GM18907 (cell line): ENCODE measurements around the gene SYNJ2.

ENCODE experiments used
- ATAC-seq: cut with Tn5 transposase; IDR thresholded peaks from one replicate; pipeline ENCODE4 v1.9.1; 2021; ENCODE audit warnings: mild to moderate bottlenecking, moderate library complexity; ENCODE audit not compliant: unreplicated experiment

Gene SYNJ2

DNA sequence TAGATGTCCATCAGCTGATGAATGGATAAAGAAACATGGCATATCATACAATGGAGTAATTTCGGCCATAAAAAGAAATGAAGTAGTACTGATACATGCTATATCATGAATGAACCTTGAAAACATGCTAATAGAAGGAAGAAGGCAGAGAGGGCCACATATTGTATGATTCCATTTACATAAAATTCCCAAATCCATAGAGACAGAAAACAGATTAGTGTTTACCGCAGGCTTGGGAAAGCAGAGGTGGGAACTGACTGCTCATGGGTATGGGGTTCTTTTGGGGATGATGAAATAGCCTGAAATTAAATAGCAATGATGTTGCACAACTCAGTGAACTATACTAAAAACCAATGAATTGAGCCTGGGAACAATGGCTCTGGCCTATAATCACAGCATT lies 128.1 kb downstream of the SYNJ2 start:
- ATAC-seq, result no peak

DNA sequence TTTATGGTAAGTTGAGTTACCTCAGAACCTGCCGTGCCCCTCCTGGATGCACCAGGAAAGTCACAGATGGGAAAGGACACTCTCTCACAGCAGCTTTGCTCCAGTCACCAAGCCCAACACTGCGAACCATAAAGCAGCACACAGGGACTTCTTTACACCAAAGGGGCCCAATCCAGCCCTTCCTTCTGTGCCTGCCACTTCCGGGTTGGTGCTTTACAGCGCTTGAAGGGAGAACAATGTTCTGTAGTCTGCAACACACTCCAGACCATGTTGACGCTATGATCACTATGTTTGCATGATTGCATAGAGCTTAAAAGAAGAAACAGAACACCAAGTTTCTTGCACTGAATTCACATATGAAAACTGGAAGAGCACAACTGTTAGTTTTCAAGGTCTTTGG lies 129.3 kb downstream of the SYNJ2 start:
- no peak for ATAC-seq

DNA sequence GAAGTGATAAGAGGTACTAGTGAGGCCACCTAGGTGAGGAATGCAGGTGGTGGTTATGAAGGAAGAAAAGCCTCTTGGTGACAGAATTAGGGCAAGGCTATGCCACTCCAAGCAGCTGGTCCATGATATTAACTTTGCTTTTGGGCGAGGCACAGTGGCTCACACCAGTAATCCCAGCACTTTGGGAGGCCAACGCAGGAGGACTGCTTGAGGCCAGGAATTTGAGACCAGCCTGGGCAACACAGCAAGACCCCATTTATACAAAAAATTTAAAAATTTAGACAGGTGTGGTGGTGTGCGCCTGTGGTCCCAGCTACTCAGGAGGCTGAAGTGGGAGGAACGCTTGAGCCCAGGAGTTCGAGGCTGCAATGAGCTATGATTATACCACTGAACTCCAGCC lies 130.3 kb downstream of the SYNJ2 start:
- ATAC-seq, result no peak

DNA sequence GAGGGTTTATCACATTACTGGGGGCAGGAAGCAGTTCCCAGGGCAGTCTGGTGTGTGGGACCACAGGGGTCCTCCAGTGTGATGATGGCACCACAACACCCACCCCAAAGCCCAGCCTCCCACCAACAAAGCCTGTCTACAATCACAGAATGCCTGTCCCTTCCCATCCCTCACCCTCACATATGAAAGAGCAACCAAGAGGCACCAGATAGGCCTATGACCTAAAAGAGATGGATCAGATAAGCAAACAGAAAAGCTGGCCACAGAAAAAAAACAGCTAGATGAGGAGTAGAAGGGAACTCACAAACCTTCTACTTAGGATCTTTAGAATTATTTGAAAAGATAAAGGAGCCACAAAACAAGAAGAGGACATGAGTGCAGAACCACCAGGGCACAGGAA lies 132.1 kb downstream of the SYNJ2 start:
- no peak for ATAC-seq

DNA sequence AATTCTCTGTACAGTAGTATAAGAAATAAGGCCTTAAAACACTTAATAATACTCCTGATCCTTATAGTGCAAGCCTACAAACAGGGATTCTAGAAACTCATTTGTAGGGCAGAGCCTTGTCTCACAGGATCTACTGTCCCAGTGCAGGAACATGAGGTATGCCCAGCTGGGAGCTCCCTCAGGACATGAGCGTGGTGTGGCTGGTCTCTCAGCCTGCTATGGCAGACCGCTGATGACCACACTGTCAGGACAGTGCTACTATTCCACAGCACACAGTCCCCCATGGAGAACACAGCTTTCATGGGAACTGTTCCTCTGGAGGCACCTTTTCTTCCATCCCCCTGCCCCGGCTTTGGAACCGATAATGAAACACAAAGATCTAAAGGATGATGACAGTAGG lies 133.4 kb downstream of the SYNJ2 start:
- no peak for ATAC-seq

DNA sequence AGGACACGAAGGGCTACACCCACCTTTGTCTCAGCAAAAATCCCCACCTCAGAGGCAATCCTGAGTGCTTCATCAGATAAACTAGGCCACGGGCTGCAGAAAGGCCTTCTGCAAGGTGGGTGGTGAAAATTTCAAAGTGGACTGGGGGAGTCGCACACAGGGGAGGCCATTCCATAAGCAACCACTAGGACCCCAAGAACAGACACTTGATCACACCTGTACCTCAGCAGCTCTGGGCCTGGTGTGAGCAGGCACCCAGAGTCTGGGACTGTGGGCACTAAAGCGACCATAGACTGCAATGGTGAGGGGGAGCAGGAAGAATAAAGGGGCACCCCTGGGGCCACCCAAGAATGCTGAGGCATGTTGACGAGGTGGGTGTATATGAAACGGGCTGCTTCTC lies 133.8 kb downstream of the SYNJ2 start:
- ATAC-seq, result no peak

DNA sequence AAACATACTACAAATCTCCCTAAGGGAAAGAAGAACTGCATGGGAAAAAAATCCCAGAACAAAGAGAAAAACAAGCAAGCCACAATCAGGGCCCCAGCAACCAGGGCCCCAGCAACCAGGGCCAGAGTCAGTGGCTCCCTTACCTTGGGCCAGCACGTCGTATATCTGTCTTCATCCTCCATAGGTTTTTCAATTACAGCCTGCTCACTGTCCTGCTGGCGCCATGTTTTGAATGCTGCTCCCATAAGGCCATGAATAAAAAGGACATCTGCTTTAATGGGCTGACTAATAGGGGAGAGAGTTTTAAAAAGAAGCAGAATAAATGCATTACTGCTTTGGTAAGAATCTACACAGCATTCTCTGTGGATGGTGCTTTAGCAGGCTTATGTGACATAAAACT lies 137.2 kb downstream of the SYNJ2 start:
- ATAC-seq, result no peak

DNA sequence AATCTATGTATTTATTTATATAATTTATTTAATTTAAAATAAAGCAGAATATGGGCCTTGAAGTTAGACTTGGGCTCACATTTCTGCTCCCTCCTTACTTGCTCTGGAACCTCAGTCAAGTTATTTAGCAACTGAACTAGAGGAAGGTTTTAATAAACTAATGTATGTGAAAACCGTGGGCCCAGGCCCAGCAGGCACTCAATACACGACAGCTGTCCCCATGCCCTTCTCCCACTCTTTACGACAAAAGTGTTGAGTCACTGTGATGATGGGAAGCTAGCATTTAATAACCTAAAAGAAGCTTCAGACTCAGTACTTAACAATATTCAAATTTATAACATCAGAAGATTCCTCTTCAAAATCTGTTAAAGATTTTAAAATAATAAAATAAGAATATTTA lies 139.7 kb downstream of the SYNJ2 start:
- ATAC-seq, result no peak

DNA sequence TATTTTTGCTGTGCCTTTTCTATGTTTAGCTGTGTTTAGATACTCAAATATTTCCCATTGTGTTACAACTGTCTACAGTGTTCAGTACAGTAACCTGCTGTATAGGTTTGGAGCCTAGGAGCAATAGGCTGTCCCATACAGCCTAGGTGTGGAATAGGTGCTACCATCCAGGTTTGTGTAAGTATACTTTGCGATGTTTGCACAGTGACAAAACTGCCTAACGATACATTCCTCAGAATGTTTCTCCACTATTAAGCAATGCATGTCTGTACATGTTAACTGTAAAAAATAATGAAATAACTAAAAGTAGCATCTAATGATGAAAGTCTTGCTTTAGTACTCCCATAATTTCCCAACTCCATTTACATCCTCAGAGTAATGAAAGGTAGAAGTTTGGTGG lies 140.4 kb downstream of the SYNJ2 start:
- ATAC-seq, result no peak

DNA sequence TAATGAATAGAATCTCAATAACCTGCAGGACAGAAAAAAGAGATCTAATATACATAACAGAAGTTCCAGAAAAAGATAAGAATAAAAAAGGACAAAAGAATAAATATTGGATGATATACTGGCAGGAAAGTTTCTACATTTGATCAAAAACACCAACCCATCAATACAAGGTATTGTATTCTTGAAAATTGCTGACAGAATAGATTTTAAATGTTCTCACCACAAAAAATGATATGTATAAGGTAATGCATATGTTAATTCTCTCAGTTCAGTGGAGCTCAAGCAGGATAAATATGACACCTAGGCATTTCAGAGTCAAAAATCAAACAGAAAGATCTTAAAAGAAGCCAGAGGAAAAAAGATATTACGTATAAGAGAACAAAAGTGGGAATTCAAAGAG lies 142.6 kb downstream of the SYNJ2 start:
- no peak for ATAC-seq

DNA sequence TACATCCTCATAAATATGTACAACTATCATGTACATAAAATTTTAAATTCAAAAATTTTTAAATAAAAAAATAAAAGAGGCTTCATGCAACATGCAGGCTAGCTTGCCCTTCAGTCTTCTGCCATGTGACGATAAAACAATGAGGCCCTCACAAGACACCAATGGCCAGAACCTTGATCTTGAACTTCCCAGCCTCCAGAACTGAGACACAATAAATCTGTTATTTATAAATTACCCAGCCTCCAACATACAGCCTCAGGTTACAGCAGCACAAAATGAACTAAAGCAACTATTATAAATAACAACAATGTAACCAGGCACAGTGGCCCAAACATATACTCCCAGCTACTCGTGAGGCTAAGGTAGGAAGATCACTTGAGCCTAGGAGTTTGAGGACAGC lies 143.6 kb downstream of the SYNJ2 start:
- ATAC-seq, result no peak

DNA sequence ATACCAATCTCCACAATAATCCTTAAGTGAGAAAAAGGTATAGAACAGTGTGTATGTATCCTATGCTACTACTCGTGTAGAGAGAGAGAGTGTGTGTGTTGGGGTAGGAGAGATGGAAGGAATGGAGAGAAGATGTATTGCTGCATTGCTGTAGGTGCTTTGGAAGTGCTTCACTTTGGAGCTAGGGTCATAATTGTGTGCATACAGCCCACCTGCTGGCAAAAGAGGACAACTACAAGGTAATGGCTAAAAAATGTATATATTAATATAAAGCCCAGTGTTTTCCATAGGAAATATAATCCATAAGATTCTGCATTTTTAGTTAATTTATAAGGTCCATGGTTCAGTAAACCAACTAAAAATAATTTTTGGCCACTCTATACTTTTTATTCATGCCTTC lies 150.3 kb downstream of the SYNJ2 start:
- ATAC-seq, result no peak

DNA sequence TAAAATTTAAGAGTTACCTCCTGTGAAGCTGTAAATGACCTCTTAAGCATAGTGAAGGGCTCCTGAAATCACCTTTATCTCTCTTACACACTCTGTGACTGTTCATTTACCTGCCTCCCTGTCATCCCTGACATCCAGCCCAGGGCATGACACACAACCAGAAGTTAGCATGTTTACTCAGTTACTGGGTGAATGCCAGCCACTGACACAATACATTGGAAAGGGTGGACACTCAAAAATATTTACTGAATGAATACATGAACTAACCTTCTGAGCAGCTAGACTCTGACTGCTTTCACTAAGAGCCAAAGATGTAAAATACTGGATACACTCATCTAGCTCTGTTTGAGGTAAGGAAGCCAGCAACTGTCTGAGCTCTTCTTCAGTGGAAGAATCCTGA lies 161.1 kb downstream of the SYNJ2 start:
- ATAC-seq, result no peak

DNA sequence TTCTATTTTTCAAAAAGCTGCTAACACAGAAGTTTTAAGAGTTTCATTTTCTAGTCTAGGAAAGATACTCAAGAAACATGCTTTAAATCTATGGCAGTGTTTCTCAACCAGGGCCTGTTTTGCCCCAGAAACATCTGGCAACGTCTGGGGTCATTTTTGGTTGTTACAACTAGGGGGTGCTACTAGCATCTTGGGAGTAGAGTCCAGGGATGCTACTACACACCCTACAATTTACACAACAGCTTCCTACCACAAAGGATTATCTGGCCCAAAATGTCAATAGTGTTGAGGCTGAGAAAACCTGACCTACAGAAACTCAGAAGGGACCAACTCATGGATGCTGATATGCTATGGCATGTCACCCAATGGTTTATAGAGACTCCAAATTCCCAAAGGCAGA lies 162.0 kb downstream of the SYNJ2 start:
- no peak for ATAC-seq
